ENCODE measurements around the gene FNDC3B.

Gene FNDC3B

DNA sequence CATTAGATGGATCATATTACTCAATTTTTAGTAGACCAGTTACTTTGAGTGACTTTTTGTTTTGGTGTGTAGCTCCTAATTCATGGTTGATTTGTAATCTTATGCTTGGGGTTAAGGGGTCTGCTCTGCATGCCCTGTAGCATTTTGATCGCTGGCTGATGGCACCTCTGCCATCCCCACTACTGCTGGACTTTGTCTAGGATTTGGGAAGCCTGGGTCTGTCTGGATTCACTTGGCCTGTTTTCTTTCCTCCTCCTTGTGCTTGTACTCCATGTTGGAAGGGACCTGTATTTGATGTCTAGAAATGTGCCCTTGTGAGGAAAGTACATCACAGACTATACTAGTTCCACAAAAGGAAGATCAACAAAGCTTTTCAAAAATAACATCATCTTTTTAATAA lies 154.1 kb downstream of the FNDC3B start:
- DNase-seq: no peak

- DNase-seq: peak; percentile 79
Measured at GRCh38 chr3:172194702-172195406, 155.5 kb downstream of the FNDC3B start.

GRCh38 chr3:172195407-172195754 lies 156.0 kb downstream of the FNDC3B start:
- no peak for DNase-seq

DNA sequence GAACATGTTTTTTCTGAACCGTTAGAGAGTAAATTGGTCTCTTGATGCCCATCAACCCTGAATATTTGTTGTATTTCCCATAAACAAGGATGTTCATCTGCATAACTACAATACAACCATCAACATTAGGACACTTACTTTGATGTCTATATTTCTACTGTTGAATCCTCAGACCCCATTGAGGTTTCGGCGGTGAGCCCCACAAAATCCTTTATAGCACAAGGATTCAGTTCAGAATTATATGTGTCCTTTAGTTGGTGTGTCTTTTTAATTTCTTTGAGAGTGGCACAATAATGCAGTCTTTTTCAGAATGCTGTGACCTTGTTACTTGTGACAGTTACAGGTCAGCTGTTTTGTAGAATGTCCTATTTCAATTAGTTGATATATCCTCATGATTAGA lies 158.0 kb downstream of the FNDC3B start:
- no peak for DNase-seq

- no peak for DNase-seq
Measured at GRCh38 chr3:172198428-172198827, 159.1 kb downstream of the FNDC3B start.

- DNase-seq: no peak
Measured at GRCh38 chr3:172199850-172200369, 160.5 kb downstream of the FNDC3B start.

GRCh38 chr3:172201136-172201869 lies 161.9 kb downstream of the FNDC3B start:
- DNase-seq: peak; percentile 98

DNA sequence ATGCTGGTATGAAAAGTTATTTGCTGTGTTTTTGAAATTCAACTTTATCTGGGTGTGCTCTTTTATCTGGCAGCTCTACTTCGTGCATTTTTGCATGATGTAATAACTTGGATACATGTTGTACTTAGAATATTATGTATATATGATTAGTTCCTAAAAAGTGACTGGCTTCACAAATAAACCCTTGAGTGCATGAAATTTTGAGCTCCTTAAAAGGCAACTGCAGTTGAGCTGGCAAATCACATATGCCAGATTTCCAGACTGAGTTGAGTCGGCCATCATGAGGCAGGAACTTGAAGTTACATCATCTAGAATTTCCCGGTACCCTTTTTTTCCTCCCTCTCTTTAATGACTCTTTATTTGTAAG lies 162.5 kb downstream of the FNDC3B start:
- DNase-seq: peak; percentile 96

DNA sequence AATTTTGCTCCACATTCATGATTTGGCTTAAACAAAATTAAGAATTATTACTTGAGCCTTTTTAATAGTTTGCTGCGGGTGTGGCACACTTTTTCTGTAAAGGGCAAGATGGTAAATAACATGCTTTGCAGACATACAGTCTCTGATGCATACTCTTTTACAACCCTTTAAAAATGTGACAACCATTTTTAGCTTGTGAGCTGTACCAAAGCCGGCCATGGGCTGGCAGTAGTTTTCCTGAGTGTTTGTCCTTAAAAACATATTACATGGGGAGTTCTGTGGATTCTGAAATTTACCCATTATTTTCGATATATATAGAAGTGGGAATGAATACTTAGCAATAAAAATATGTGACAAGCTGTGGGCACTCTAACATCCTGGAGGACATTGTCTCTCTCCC lies 163.4 kb downstream of the FNDC3B start:
- no peak for DNase-seq

- DNase-seq: no peak
Measured at GRCh38 chr3:172203522-172204258, 164.3 kb downstream of the FNDC3B start.

- DNase-seq: no peak
Measured at GRCh38 chr3:172204716-172205115, 165.3 kb downstream of the FNDC3B start.

DNA sequence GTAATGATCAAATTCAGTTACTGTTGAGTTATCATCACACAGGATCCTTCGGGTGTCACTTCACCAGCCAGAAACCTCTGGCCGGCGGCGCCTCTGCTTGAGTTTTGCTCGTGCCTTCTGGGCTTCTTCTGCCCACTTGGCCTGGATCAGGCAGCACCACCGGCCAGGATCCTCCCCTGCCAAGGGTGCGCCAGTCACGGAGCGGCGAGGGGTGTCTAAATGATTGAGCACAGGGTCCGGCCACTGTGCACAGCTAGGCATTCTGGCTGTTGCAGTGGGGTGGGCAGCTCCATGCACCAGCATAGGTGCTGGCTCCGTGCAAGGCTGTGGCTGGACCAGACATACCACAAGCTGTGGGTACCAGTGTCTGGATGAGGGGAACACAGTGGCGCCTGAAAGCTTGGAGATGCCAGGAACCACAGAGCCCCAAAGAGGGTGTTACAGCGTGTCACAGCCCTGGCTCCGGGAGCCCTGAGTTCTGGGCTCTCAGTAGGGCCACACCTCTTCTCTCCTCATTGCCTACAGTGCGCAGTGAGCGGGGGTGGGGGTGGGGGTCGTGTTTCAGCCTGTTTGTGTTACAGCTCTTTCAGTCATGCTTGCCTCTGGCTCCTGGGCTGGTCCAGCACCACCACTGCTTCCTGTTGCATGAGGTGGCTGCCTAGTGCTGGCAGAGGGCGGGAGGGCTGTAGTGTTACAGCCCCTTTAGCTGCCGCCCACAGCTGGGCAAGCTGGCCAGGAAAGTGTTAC lies 169.4 kb downstream of the FNDC3B start:
- peak; percentile 43 for DNase-seq

GRCh38 chr3:172209333-172210321 lies 170.2 kb downstream of the FNDC3B start:
- DNase-seq: no peak

- peak; percentile 64 for DNase-seq
Measured at GRCh38 chr3:172210355-172210754, 171.0 kb downstream of the FNDC3B start.

DNA sequence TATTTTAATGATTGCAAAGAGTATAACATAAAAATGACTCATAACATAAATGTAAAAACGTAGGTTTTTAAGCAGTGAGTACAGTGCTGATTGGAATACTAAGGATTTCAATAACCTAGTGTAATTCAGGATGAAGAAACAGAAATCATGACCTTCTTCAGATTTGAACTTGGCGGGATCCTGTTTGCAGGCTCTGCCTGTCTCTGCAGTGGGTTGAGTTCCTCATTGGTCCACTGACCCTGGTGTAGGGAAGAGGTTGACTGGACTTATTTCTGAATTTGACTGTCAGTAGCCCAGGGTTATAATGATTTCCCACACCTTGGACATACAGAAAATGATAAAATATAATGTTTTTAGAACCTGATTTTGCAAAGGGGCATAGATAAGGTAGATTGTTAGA lies 171.7 kb downstream of the FNDC3B start:
- no peak for DNase-seq

DNA sequence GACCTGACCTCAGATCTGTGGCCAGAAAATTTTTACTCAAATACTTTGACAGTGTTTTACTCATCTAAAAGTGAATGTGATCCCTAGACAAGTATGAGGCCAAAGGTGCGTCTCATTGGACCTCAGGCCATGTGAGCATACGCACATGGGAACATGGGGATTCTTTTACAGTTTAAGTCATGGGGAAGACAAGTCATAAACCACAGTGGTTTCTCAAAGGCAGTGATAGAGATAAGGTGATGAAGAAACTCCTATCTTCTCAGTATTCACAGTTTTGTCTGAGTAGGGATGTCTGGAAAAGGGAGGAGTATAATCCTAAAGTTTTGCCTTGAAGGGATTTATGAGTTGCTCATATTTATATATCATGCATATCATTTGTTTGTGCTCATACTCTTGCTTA lies 173.8 kb downstream of the FNDC3B start:
- no peak for DNase-seq

DNA sequence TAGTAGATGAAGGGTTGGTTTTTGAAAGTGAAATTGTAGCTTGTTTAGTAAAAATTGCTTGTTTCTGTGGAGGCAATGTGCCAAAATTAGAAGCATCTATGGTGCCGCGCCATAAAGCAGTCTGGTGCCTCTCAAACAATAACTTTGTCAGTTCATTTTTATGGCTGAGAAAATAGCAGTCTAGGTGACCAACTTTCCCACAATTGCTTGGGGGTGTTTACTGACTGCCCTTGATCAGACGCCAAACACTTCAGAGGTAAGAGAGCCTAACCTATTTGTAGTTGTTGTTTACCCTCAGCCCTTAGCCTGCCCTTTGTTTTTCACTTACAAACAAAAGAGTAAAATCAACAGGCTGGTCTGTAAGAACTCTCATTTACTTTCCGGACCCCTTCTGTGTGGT lies 174.5 kb downstream of the FNDC3B start:
- DNase-seq: no peak

DNA sequence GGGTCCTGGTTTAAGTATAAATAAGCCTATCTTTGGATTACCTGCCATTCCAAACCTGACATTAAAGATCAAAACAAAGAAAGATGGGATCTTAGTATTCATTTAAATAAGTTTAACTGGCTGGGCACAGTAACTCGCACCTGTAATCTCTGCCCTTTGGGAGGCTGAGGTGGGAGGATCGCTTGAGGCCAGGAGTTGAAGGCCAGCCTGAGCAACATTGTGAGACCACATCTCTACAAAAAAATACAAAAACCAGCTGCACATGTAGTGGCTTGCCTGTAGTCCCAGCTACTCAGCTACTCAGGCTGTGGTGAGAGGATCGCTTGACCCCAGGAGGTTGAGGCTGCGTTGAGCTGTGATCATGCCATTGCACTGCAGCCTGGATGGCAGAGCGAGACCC lies 176.9 kb downstream of the FNDC3B start:
- DNase-seq: no peak

- no peak for DNase-seq
Measured at GRCh38 chr3:172216911-172217310, 177.5 kb downstream of the FNDC3B start.

DNA sequence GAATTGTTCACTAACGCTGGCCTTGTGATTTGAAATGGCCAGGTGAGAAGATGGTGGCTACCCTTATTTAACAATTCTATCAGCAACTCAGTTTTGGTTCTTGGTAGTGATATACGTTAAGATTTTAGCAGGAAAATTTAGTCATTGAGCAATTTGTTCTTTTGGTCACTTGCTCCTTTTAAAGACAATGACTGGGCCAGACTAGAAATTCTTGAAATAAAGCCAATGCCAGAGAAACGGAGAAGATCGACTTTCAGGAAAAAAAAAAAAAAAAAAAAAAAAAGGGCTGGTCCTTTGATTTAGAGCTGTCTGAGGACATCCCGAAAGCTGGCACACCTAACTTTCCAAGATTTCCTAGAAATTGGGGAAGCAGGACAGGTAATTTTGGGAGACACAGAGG lies 178.5 kb downstream of the FNDC3B start:
- peak; percentile 56 for DNase-seq
